GM12878 (cell line): ENCODE data around the gene SCLT1.

Experiments used
- CTCF ChIP-seq, 3 experiments: IDR thresholded peaks in 2 of 3; conservative IDR thresholded peaks in 1 of 3; 2 replicates each; pipeline ENCODE4 v1.5.1; 2011; ENCODE audit warnings: low read depth in 3 of 3, low read length in 3 of 3, mild to moderate bottlenecking in 3 of 3, control low read depth in 2 of 3, moderate library complexity in 2 of 3, inconsistent platforms in 1 of 3, mixed read lengths in 1 of 3; ENCODE audit not compliant: control insufficient read depth in 2 of 3, insufficient read depth in 1 of 3; ENCODE audit errors: extremely low read depth in 1 of 3
- SUZ12 ChIP-seq: fragments of 200-600 bp; sonication (generic); IDR thresholded peaks from one replicate; pipeline ENCODE4 v1.6.1; 2018; ENCODE audit warnings: antibody characterized with exemption, mild to moderate bottlenecking; ENCODE audit not compliant: unreplicated experiment
- TF ChIP-seq, protein P1 (sequence below): IDR thresholded peaks from 2 replicates; pipeline ENCODE4 v1.6.1; 2012; ENCODE audit warnings: mild to moderate bottlenecking, low read depth, low read length

GRCh38 chr4:128853741-128854140, 239.6 kb downstream of the SCLT1 start:
- TF ChIP-seq CTCF (IDR thresholded peaks at IDR 0.05 in 2 of 3, conservative IDR thresholded peaks at IDR 0.05 in 1 of 3; ENCODE audit: control insufficient read depth in 2 of 3, extremely low read depth in 1 of 3, insufficient read depth in 1 of 3, low read depth in 3 of 3, low read length in 3 of 3) (no peak), SUZ12 (no peak)
- TF ChIP-seq, protein P1, sequence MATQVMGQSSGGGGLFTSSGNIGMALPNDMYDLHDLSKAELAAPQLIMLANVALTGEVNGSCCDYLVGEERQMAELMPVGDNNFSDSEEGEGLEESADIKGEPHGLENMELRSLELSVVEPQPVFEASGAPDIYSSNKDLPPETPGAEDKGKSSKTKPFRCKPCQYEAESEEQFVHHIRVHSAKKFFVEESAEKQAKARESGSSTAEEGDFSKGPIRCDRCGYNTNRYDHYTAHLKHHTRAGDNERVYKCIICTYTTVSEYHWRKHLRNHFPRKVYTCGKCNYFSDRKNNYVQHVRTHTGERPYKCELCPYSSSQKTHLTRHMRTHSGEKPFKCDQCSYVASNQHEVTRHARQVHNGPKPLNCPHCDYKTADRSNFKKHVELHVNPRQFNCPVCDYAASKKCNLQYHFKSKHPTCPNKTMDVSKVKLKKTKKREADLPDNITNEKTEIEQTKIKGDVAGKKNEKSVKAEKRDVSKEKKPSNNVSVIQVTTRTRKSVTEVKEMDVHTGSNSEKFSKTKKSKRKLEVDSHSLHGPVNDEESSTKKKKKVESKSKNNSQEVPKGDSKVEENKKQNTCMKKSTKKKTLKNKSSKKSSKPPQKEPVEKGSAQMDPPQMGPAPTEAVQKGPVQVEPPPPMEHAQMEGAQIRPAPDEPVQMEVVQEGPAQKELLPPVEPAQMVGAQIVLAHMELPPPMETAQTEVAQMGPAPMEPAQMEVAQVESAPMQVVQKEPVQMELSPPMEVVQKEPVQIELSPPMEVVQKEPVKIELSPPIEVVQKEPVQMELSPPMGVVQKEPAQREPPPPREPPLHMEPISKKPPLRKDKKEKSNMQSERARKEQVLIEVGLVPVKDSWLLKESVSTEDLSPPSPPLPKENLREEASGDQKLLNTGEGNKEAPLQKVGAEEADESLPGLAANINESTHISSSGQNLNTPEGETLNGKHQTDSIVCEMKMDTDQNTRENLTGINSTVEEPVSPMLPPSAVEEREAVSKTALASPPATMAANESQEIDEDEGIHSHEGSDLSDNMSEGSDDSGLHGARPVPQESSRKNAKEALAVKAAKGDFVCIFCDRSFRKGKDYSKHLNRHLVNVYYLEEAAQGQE = no peak
